ENCODE results near the gene LRMDA.
A peak's percentile ranks its signal among the peaks of the same experiment; 100 is the strongest.

GRCh38 chr10:76547352-76547972 is 1116.0 kb downstream of the LRMDA start:
- TF ChIP-seq POLR2AphosphoS5 (IDR thresholded peaks at IDR 0.05) (no peak), CTCF (IDR thresholded peaks at IDR 0.05) (peak; percentile 48 to 72 (median 70)), EP300 (IDR thresholded peaks at IDR 0.05) (no peak)
